ENCODE results near the gene KCNIP1. TPM values are rescaled to one million over a fixed set of nuclear protein-coding genes. Genes with fewer than 3 reads are reported as not detected.

Gene KCNIP1
- polyA plus RNA-seq, 1 donor from 2014 or later, result 13.8 TPM

DNA sequence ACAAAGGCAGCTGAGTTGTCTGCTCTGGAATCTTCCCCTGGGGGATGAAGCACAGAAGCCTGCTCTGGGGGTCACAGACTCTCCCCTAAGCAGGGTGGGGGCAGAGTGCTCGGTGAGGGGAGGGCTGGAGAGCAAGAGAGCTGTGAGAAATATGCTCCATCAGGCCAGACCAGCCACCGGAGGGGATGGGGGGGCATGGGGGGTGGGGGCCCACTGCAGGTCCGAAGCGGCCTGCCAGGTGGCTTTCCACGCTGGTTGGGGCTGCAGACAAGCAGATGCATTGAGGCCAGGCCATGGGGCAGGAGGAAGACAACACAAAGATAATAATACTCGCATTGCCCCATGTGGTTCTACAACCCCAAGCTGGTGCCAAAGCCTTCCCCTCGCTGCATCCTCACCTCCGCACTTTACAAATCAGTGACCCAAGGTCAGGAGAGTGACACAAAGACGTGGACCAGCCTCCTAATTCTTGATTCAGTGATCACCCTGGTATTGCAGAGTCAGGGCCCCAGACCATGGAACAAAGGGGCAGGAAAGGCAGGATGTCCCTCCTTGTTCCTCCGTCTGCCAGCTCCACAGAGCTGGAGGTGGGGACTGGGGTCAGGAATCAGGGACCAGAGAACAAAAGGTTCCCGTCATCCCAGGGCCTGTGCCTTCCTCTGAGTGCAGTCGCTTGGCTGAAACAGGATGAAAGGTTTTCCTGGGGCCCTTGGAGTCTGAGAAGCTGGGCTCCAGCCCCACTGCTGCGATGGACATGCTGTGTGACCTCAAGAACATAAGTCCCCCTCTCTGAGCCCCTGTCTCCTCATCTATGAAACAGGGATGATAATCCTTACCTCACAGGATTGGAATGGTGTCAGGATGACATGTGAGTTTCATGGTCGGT lies 242.5 kb downstream of the KCNIP1 start:
- Histone ChIP-seq H3K4me2 (ENCODE audit: low read length) (no peak overlapping the region), H3K9me3 (ENCODE audit: low read length) (no peaks in the 10 kb centered on the region), H3K27ac (ENCODE audit: low read length) (no peak overlapping the region), H4K20me1 (ENCODE audit: insufficient read depth) (no peaks in the 10 kb centered on the region), H3K36me3 (ENCODE audit: insufficient read depth, low read length) (no peaks in the 10 kb centered on the region), H3K9ac (ENCODE audit: low read length) (no peak overlapping the region), H2AFZ (ENCODE audit: low read depth, low read length) (no peak overlapping the region), H3K9me2 (ENCODE audit: insufficient read depth, low read length) (no peaks in the 10 kb centered on the region), H3K79me2 (replicated peaks; ENCODE audit: insufficient read depth, low read length) (no peaks in the 10 kb centered on the region), H3F3A (ENCODE audit: insufficient read depth, low read length, poor library complexity, severe bottlenecking) (no peaks in the 10 kb centered on the region), H3K4me3 (ENCODE audit: low read length) (no peak overlapping the region), H3K27me3 (ENCODE audit: insufficient read depth, low read depth, low read length) (peaks cover 16% of the 10 kb centered on the region)
- TF ChIP-seq EZH2 (IDR thresholded peaks at IDR 0.05; ENCODE audit: borderline replicate concordance, insufficient read depth, low read length, poor library complexity, severe bottlenecking) (no peak), RAD21 (conservative IDR thresholded peaks at IDR 0.05) (no peak), TAF1 (IDR thresholded peaks at IDR 0.05; ENCODE audit: low read depth) (no peak), EP300 (conservative IDR thresholded peaks at IDR 0.05; ENCODE audit: poor library complexity, severe bottlenecking) (no peak), MXI1 (conservative IDR thresholded peaks at IDR 0.05; ENCODE audit: poor library complexity, severe bottlenecking) (no peak), POLR2AphosphoS5 (IDR thresholded peaks at IDR 0.05) (no peak), SMC3 (conservative IDR thresholded peaks at IDR 0.05; ENCODE audit: poor library complexity) (no peak)
- TF ChIP-seq, protein P1, sequence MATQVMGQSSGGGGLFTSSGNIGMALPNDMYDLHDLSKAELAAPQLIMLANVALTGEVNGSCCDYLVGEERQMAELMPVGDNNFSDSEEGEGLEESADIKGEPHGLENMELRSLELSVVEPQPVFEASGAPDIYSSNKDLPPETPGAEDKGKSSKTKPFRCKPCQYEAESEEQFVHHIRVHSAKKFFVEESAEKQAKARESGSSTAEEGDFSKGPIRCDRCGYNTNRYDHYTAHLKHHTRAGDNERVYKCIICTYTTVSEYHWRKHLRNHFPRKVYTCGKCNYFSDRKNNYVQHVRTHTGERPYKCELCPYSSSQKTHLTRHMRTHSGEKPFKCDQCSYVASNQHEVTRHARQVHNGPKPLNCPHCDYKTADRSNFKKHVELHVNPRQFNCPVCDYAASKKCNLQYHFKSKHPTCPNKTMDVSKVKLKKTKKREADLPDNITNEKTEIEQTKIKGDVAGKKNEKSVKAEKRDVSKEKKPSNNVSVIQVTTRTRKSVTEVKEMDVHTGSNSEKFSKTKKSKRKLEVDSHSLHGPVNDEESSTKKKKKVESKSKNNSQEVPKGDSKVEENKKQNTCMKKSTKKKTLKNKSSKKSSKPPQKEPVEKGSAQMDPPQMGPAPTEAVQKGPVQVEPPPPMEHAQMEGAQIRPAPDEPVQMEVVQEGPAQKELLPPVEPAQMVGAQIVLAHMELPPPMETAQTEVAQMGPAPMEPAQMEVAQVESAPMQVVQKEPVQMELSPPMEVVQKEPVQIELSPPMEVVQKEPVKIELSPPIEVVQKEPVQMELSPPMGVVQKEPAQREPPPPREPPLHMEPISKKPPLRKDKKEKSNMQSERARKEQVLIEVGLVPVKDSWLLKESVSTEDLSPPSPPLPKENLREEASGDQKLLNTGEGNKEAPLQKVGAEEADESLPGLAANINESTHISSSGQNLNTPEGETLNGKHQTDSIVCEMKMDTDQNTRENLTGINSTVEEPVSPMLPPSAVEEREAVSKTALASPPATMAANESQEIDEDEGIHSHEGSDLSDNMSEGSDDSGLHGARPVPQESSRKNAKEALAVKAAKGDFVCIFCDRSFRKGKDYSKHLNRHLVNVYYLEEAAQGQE (IDR thresholded peaks at IDR 0.05; ENCODE audit: borderline replicate concordance), result no peak
- TF ChIP-seq, protein P2, sequence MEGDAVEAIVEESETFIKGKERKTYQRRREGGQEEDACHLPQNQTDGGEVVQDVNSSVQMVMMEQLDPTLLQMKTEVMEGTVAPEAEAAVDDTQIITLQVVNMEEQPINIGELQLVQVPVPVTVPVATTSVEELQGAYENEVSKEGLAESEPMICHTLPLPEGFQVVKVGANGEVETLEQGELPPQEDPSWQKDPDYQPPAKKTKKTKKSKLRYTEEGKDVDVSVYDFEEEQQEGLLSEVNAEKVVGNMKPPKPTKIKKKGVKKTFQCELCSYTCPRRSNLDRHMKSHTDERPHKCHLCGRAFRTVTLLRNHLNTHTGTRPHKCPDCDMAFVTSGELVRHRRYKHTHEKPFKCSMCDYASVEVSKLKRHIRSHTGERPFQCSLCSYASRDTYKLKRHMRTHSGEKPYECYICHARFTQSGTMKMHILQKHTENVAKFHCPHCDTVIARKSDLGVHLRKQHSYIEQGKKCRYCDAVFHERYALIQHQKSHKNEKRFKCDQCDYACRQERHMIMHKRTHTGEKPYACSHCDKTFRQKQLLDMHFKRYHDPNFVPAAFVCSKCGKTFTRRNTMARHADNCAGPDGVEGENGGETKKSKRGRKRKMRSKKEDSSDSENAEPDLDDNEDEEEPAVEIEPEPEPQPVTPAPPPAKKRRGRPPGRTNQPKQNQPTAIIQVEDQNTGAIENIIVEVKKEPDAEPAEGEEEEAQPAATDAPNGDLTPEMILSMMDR (IDR thresholded peaks at IDR 0.05; ENCODE audit: poor library complexity, severe bottlenecking), result no peak

DNA sequence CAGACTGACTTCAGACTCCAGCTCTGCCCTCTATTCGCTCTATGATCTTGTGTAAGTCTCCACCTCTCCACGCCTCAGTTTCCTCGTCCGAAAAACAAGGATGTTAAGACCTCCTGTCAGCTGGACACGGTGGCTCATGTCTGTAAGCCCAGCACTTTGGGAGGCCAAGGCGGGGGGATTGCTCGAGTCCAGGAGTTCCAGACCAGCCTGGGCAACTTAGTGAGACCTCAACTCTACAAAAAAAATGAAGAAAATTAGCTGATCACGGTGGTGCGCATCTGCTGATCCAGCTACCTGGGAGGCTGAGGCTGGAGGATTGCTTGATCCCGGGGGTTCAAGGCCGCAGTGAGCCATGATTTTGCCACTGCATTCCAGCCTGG lies 243.1 kb downstream of the KCNIP1 start:
- H3K27me3 ChIP-seq (ENCODE audit: insufficient read depth, low read depth, low read length), result peaks cover 16% of the 10 kb centered on the region
- no peaks in the 10 kb centered on the region for H3K9me3 ChIP-seq (ENCODE audit: low read length)
- no peak overlapping the region for H3K4me3 ChIP-seq (ENCODE audit: low read length)
- H4K20me1 ChIP-seq (ENCODE audit: insufficient read depth), result no peaks in the 10 kb centered on the region
- no peaks in the 10 kb centered on the region for H3K79me2 ChIP-seq (replicated peaks; ENCODE audit: insufficient read depth, low read length)
- no peaks in the 10 kb centered on the region for H3F3A ChIP-seq (ENCODE audit: insufficient read depth, low read length, poor library complexity, severe bottlenecking)
- no peak overlapping the region for H2AFZ ChIP-seq (ENCODE audit: low read depth, low read length)
- H3K9ac ChIP-seq (ENCODE audit: low read length), result no peak overlapping the region
- no peaks in the 10 kb centered on the region for H3K9me2 ChIP-seq (ENCODE audit: insufficient read depth, low read length)
- H3K27ac ChIP-seq (ENCODE audit: low read length), result no peak overlapping the region
- no peaks in the 10 kb centered on the region for H3K36me3 ChIP-seq (ENCODE audit: insufficient read depth, low read length)
- no peak overlapping the region for H3K4me2 ChIP-seq (ENCODE audit: low read length)
- no peak for TF ChIP-seq EP300 (conservative IDR thresholded peaks at IDR 0.05; ENCODE audit: poor library complexity, severe bottlenecking)
- no peak for TF ChIP-seq SMC3 (conservative IDR thresholded peaks at IDR 0.05; ENCODE audit: poor library complexity)
- TF ChIP-seq TAF1 (IDR thresholded peaks at IDR 0.05; ENCODE audit: low read depth), result no peak
- TF ChIP-seq, protein P2 (IDR thresholded peaks at IDR 0.05; ENCODE audit: poor library complexity, severe bottlenecking), result no peak
- TF ChIP-seq, protein P1 (IDR thresholded peaks at IDR 0.05; ENCODE audit: borderline replicate concordance), result no peak
- TF ChIP-seq POLR2AphosphoS5 (IDR thresholded peaks at IDR 0.05), result no peak
- TF ChIP-seq RAD21 (conservative IDR thresholded peaks at IDR 0.05), result no peak
- no peak for TF ChIP-seq EZH2 (IDR thresholded peaks at IDR 0.05; ENCODE audit: borderline replicate concordance, insufficient read depth, low read length, poor library complexity, severe bottlenecking)
- no peak for TF ChIP-seq MXI1 (conservative IDR thresholded peaks at IDR 0.05; ENCODE audit: poor library complexity, severe bottlenecking)
